HepG2 (cell line): ENCODE data around the gene MSI2. TPM values are rescaled to one million over a fixed set of nuclear protein-coding genes. Genes with fewer than 3 reads are reported as not detected.

Experiments
- AGO2 ChIP-seq: fragments of 200-400 bp; formaldehyde crosslinking; optimal IDR thresholded peaks from 2 replicates; pipeline ENCODE3; 2017; ENCODE audit warnings: mild to moderate bottlenecking, low read depth, low read length, moderate library complexity
- CCDC6 ChIP-seq: sonication (generic); formaldehyde crosslinking; IDR thresholded peaks from 2 replicates; pipeline ENCODE4 v1.8.1; 2022; ENCODE audit warnings: mild to moderate bottlenecking, missing genetic modification reagents, moderate library complexity
- CHD4 ChIP-seq: fragments of 200-600 bp; sonication (generic); IDR thresholded peaks from 2 replicates; pipeline ENCODE4 v1.7.0; 2017; ENCODE audit warnings: mild to moderate bottlenecking, low read length, borderline replicate concordance
- FOSL2 ChIP-seq: sonication (generic); formaldehyde crosslinking; IDR thresholded peaks from 2 replicates; pipeline ENCODE4 v1.4.0; 2020; ENCODE audit warnings: missing genetic modification reagents
- KDM1A ChIP-seq: IDR thresholded peaks from 2 replicates; pipeline ENCODE4 v1.6.1; 2016; ENCODE audit warnings: missing compliant biosample characterization
- LCORL ChIP-seq, 2 experiments: fragments of 450-650 bp in 1 of 2; sonication (generic) in 1 of 2; formaldehyde crosslinking in 1 of 2; IDR thresholded peaks; 2 replicates each; pipeline versions ENCODE4 v1.5.0 to v1.6.1; 2017 to 2020; ENCODE audit warnings: antibody characterized with exemption in 1 of 2, missing genetic modification reagents in 1 of 2
- RCOR2 ChIP-seq: IDR thresholded peaks from 2 replicates; pipeline ENCODE4 v1.6.1; 2016; ENCODE audit warnings: missing biosample characterization, missing genetic modification reagents
- SRY ChIP-seq: sonication (generic); formaldehyde crosslinking; IDR thresholded peaks from 2 replicates; pipeline ENCODE4 v1.8.0; 2022; ENCODE audit warnings: mild to moderate bottlenecking, missing genetic modification reagents
- TARDBP ChIP-seq: sonication (generic); formaldehyde crosslinking; IDR thresholded peaks from 2 replicates; pipeline ENCODE4 v1.8.0; 2022; ENCODE audit warnings: mild to moderate bottlenecking, missing genetic modification reagents
- ZMYM3 ChIP-seq: sonication (generic); formaldehyde crosslinking; IDR thresholded peaks from 2 replicates; pipeline ENCODE4 v1.5.1; 2020; ENCODE audit warnings: mild to moderate bottlenecking, missing genetic modification reagents
- ZMYM4 ChIP-seq: sonication (generic); formaldehyde crosslinking; IDR thresholded peaks from 2 replicates; pipeline ENCODE4 v1.8.1; 2023; ENCODE audit warnings: mild to moderate bottlenecking, missing genetic modification reagents
- ZNF629 ChIP-seq: sonication (generic); formaldehyde crosslinking; conservative IDR thresholded peaks from 2 replicates; pipeline ENCODE4 v1.5.0; 2020; ENCODE audit warnings: missing genetic modification reagents
- polyA plus RNA-seq, 8 experiments: library from polyadenylated mRNA; depleted of rRNA in 3 of 8; stranded (reverse) in 7 of 8; unstranded in 1 of 8; fragments of >200 nt; fragmentation: Illumina TruSeq in 4 of 8; extraction: Trizol in 4 of 8; gene quantifications; 2 replicates each; pipeline versions ENCODE4 v1.2.1 to v1.2.3, GENCODE V29; 2011 to 2016; ENCODE audit warnings: low read depth in 4 of 8, missing spikeins in 1 of 8, mixed read lengths in 1 of 8; ENCODE audit not compliant: insufficient read depth in 1 of 8
- total RNA-seq, 5 experiments: library from RNA; depleted of rRNA; stranded (reverse); fragments of >200 nt; fragmentation: Illumina TruSeq; extraction: Trizol; gene quantifications; 2 replicates each; pipeline ENCODE4 v1.2.3, GENCODE V29; 2016; ENCODE audit warnings: low read depth in 1 of 5
- TF ChIP-seq, protein P1 (sequence below): sonication (generic); formaldehyde crosslinking; IDR thresholded peaks from 2 replicates; pipeline ENCODE4 v1.5.0; 2020; ENCODE audit warnings: mild to moderate bottlenecking, missing genetic modification reagents
- TF ChIP-seq, protein P2 (sequence below): IDR thresholded peaks from 2 replicates; pipeline ENCODE4 v1.4.0; 2020; ENCODE audit warnings: mild to moderate bottlenecking, missing genetic modification reagents
- TF ChIP-seq, protein P3 (sequence below): sonication (generic); formaldehyde crosslinking; IDR thresholded peaks from 2 replicates; pipeline ENCODE4 v1.4.0; 2020; ENCODE audit warnings: missing genetic modification reagents
- TF ChIP-seq, protein P4 (sequence below): sonication (generic); formaldehyde crosslinking; IDR thresholded peaks from 2 replicates; pipeline ENCODE4 v1.4.0; 2020; ENCODE audit warnings: missing genetic modification reagents, mild to moderate bottlenecking, borderline replicate concordance
- TF ChIP-seq, protein P5 (sequence below): sonication (generic); formaldehyde crosslinking; IDR thresholded peaks from 2 replicates; pipeline ENCODE4 v1.4.0; 2020; ENCODE audit warnings: missing genetic modification reagents

The MSI2 gene
- total and polyA plus RNA-seq, 2 of the 13 experiments (the other 11 are each of a cell fraction or from before 2014, with no cell fraction given) = 77.5 to 78.4 TPM

DNA sequence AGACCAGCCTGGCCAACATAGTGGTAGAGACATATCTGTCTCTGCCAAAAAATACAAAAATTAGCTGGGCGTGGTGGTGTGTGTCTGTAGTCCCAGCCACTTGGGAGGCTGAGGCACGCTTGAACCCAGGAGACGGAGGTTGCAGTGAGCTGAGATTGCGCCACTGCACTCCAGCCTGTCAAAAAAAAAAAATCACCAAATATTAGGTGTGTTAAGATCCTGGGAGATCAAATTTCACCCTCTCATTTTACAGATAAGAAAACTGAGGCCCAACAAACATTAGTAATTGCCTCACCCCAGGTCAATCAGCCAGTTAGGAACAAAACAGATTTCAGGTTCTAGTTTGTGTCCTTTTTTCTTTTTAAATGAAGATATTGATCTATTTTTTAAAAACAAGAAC lies 116.7 kb downstream of the MSI2 start (continued):
- TF ChIP-seq, protein P1, sequence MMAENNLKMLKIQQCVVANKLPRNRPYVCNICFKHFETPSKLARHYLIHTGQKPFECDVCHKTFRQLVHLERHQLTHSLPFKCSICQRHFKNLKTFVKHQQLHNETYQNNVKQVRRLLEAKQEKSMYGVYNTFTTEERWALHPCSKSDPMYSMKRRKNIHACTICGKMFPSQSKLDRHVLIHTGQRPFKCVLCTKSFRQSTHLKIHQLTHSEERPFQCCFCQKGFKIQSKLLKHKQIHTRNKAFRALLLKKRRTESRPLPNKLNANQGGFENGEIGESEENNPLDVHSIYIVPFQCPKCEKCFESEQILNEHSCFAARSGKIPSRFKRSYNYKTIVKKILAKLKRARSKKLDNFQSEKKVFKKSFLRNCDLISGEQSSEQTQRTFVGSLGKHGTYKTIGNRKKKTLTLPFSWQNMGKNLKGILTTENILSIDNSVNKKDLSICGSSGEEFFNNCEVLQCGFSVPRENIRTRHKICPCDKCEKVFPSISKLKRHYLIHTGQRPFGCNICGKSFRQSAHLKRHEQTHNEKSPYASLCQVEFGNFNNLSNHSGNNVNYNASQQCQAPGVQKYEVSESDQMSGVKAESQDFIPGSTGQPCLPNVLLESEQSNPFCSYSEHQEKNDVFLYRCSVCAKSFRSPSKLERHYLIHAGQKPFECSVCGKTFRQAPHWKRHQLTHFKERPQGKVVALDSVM (CRISPR knock-in tag) = peak; percentile 25; the same call in 1 of the 2 replicates
- no peak for TF ChIP-seq LCORL (IDR thresholded peaks at IDR 0.05)
- peak; percentile 38; the same call in 1 of the 2 replicates for TF ChIP-seq LCORL (CRISPR knock-in tag; IDR thresholded peaks at IDR 0.05)
- peak; percentile 98 for TF ChIP-seq ZNF629 (CRISPR knock-in tag)
- no peak for TF ChIP-seq SRY
- TF ChIP-seq, protein P2, sequence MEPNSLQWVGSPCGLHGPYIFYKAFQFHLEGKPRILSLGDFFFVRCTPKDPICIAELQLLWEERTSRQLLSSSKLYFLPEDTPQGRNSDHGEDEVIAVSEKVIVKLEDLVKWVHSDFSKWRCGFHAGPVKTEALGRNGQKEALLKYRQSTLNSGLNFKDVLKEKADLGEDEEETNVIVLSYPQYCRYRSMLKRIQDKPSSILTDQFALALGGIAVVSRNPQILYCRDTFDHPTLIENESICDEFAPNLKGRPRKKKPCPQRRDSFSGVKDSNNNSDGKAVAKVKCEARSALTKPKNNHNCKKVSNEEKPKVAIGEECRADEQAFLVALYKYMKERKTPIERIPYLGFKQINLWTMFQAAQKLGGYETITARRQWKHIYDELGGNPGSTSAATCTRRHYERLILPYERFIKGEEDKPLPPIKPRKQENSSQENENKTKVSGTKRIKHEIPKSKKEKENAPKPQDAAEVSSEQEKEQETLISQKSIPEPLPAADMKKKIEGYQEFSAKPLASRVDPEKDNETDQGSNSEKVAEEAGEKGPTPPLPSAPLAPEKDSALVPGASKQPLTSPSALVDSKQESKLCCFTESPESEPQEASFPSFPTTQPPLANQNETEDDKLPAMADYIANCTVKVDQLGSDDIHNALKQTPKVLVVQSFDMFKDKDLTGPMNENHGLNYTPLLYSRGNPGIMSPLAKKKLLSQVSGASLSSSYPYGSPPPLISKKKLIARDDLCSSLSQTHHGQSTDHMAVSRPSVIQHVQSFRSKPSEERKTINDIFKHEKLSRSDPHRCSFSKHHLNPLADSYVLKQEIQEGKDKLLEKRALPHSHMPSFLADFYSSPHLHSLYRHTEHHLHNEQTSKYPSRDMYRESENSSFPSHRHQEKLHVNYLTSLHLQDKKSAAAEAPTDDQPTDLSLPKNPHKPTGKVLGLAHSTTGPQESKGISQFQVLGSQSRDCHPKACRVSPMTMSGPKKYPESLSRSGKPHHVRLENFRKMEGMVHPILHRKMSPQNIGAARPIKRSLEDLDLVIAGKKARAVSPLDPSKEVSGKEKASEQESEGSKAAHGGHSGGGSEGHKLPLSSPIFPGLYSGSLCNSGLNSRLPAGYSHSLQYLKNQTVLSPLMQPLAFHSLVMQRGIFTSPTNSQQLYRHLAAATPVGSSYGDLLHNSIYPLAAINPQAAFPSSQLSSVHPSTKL (CRISPR knock-in tag) = peak; percentile 54; the same call in 1 of the 2 replicates
- no peak for TF ChIP-seq AGO2
- TF ChIP-seq ZMYM4 (CRISPR knock-in tag) = peak; percentile 68; the same call in 1 of the 2 replicates
- TF ChIP-seq ZMYM3 = peak; percentile 90
- TF ChIP-seq FOSL2 (CRISPR knock-in tag) = peak; percentile 74
- peak; percentile 36; the same call in 1 of the 2 replicates for TF ChIP-seq TARDBP (CRISPR knock-in tag)
- TF ChIP-seq, protein P3, sequence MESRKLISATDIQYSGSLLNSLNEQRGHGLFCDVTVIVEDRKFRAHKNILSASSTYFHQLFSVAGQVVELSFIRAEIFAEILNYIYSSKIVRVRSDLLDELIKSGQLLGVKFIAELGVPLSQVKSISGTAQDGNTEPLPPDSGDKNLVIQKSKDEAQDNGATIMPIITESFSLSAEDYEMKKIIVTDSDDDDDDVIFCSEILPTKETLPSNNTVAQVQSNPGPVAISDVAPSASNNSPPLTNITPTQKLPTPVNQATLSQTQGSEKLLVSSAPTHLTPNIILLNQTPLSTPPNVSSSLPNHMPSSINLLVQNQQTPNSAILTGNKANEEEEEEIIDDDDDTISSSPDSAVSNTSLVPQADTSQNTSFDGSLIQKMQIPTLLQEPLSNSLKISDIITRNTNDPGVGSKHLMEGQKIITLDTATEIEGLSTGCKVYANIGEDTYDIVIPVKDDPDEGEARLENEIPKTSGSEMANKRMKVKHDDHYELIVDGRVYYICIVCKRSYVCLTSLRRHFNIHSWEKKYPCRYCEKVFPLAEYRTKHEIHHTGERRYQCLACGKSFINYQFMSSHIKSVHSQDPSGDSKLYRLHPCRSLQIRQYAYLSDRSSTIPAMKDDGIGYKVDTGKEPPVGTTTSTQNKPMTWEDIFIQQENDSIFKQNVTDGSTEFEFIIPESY (CRISPR knock-in tag) = peak; percentile 36; the same call in 1 of the 2 replicates
- TF ChIP-seq, protein P4, sequence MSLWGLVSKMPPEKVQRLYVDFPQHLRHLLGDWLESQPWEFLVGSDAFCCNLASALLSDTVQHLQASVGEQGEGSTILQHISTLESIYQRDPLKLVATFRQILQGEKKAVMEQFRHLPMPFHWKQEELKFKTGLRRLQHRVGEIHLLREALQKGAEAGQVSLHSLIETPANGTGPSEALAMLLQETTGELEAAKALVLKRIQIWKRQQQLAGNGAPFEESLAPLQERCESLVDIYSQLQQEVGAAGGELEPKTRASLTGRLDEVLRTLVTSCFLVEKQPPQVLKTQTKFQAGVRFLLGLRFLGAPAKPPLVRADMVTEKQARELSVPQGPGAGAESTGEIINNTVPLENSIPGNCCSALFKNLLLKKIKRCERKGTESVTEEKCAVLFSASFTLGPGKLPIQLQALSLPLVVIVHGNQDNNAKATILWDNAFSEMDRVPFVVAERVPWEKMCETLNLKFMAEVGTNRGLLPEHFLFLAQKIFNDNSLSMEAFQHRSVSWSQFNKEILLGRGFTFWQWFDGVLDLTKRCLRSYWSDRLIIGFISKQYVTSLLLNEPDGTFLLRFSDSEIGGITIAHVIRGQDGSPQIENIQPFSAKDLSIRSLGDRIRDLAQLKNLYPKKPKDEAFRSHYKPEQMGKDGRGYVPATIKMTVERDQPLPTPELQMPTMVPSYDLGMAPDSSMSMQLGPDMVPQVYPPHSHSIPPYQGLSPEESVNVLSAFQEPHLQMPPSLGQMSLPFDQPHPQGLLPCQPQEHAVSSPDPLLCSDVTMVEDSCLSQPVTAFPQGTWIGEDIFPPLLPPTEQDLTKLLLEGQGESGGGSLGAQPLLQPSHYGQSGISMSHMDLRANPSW (CRISPR knock-in tag) = no peak
- no peak for TF ChIP-seq CCDC6 (CRISPR knock-in tag)
- TF ChIP-seq RCOR2 (CRISPR knock-in tag) = peak; percentile 97
- peak; percentile 44; the same call in 1 of the 2 replicates for TF ChIP-seq CHD4
- TF ChIP-seq, protein P5, sequence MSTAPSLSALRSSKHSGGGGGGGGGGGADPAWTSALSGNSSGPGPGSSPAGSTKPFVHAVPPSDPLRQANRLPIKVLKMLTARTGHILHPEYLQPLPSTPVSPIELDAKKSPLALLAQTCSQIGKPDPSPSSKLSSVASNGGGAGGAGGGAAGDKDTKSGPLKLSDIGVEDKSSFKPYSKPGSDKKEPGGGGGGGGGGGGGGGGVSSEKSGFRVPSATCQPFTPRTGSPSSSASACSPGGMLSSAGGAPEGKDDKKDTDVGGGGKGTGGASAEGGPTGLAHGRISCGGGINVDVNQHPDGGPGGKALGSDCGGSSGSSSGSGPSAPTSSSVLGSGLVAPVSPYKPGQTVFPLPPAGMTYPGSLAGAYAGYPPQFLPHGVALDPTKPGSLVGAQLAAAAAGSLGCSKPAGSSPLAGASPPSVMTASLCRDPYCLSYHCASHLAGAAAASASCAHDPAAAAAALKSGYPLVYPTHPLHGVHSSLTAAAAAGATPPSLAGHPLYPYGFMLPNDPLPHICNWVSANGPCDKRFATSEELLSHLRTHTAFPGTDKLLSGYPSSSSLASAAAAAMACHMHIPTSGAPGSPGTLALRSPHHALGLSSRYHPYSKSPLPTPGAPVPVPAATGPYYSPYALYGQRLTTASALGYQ = 0 out of 2 replicates have a peak, but pooled peaks have one; percentile 25
- TF ChIP-seq KDM1A = peak; percentile 98; the same call in 1 of the 2 replicates
